ENCODE results near the gene VPS39. TPM values are rescaled to one million over a fixed set of nuclear protein-coding genes. Genes with fewer than 3 reads are reported as not detected.

The VPS39 gene
- total and polyA plus RNA-seq, 12 donors = 24.9 to 55.0 (median 48.9) TPM

DNA sequence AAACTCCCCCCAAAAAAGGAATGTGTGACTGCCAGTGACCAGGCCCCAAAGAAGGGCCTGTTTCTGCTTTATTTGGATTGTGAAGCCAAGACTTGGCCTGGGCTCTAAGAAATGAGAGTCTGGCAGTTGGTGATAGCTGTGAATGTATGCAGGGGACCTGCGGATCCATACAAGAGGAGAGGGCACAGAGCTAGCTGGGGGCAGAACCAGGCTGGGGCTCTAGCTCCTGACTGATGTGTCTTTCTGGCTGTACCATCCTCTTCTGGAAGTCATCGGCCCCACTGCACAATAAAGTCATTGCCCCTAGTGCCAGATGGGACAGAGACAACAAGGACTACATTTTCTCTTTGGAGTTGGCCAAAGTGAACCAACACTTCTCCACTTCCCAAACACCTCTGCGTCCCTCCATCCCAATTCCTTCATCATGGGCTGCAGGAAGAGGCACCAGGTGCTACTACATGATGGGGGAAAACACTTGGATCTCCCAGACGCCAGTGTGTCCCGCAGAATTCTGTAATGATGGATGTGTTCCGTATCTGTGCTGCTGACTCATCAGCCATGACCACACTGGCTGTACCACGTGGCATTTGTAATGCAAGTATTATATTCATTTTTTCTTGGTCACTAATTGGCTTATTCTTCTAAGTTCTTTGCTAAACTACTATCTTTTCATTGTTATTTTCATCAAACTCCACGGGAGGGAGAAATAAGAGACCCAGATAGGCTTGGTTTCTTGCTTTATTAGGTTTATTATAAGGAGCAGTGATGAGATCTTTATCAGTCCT, 49.9 kb downstream of the VPS39 start:
- TF ChIP-seq, protein P1, sequence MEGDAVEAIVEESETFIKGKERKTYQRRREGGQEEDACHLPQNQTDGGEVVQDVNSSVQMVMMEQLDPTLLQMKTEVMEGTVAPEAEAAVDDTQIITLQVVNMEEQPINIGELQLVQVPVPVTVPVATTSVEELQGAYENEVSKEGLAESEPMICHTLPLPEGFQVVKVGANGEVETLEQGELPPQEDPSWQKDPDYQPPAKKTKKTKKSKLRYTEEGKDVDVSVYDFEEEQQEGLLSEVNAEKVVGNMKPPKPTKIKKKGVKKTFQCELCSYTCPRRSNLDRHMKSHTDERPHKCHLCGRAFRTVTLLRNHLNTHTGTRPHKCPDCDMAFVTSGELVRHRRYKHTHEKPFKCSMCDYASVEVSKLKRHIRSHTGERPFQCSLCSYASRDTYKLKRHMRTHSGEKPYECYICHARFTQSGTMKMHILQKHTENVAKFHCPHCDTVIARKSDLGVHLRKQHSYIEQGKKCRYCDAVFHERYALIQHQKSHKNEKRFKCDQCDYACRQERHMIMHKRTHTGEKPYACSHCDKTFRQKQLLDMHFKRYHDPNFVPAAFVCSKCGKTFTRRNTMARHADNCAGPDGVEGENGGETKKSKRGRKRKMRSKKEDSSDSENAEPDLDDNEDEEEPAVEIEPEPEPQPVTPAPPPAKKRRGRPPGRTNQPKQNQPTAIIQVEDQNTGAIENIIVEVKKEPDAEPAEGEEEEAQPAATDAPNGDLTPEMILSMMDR (IDR thresholded peaks at IDR 0.05) = no peak
- peaks cover 0 to 48% (median 28%) of the 10 kb centered on the region in 9 donors for H3K36me3 ChIP-seq
- peaks cover 3 to 36% (median 18%) of the 10 kb centered on the region in 9 donors for H3K4me1 ChIP-seq
- ATAC-seq = no peak
- whole genome bisulfite sequencing, 2 donors = 84 to 85% methylated on average over 8 of the region's 8 CpGs
- H3K4me3 ChIP-seq = no peak overlapping the region
- no peaks in the 10 kb centered on the region for H3K9me3 ChIP-seq
- intact Hi-C loops (cut with DNase I) = no loop called here
- H3K27ac ChIP-seq = peak overlapping the region in 1 of 10 donors; percentile 53
- DNase-seq = no peak
- no peaks in the 10 kb centered on the region for H3K27me3 ChIP-seq

DNA sequence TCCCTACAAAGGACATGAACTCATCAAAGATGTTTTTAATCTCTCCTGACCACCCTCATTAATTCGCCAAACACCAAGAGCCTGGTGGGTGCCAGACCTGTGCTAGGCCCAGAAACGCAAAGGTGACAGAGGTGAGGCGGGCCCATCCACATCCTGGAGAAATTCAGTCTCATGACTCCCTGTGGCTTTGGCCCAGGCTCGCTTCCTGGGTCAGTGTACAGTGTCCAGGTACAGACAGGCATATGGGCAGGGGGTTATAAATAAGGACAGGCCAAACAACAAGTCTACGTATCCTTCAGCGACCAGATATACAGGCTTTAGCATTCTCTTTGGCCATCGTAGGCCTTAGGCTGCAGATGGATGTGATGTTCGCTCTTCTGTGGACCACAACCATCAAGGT, 50.7 kb downstream of the VPS39 start:
- ATAC-seq (no peak), DNase-seq (no peak)
- 96 to 98% methylated on average over 8 of the region's 8 CpGs for WGBS, 2 donors
- Histone ChIP-seq H3K27ac (no peak overlapping the region), H3K9me3 (no peaks in the 10 kb centered on the region), H3K36me3 (peaks cover 0 to 40% (median 22%) of the 10 kb centered on the region in 9 donors), H3K4me1 (peaks cover 3 to 40% (median 18%) of the 10 kb centered on the region in 9 donors), H3K27me3 (no peaks in the 10 kb centered on the region), H3K4me3 (no peak overlapping the region)
- intact Hi-C loops (cut with DNase I) = no loop called here
- TF ChIP-seq, protein P1 (IDR thresholded peaks at IDR 0.05) = no peak

DNA sequence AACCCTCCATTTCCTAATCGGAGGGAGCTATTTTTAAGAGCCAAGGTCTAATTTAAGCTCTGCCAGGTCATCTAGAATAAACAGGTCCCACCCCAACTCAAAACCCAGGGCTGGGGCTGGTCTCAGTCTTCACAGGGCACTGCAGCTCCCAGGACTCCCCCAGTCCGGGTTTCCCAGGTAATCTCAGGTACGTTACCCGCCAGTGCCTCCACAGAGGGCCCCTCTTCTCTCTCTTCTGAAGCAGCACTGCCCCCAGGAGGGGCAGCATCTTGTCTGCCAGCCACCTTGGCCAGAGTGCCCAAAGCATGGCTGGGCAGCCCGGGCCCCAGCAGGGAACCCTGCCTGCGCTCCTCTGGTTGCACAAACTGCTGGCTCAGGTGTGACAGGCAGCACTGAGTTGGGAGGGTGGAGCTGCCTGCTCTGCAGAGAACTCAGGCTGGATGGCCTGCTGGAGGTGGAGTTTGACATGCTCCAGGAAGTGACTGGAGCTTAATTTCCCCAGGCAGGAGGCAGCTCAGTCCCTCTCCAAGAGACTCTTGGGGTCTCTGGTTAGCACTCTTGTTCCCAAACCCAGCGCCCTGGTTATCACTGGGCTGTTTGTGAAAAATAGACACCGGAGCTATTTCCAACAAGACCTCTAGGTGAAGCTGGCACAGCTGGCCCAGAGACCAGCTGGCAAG, 51.7 kb downstream of the VPS39 start, which contains the start of gene PLA2G4F:
PLA2G4F (minus strand) TSS at position 394 of the 680 bp plus-strand sequence; CDS start at position 307, 87 bp downstream.
- Histone ChIP-seq H3K4me1 (peaks cover 6 to 50% (median 24%) of the 10 kb centered on the region in 9 donors), H3K36me3 (peaks cover 0 to 30% (median 12%) of the 10 kb centered on the region in 9 donors), H3K27me3 (no peaks in the 10 kb centered on the region), H3K4me3 (peak within 1 kb of the TSS in 4 of 10 donors; percentile 5 to 26 (median 16)), H3K27ac (peak within 1 kb of the TSS in 5 of 10 donors; percentile 26 to 78 (median 49)), H3K9me3 (no peaks in the 10 kb centered on the region)
- peak in 7 of 8 donors; percentile 8 to 48 (median 25) for ATAC-seq
- 40 to 61% methylated on average over 8 of the region's 8 CpGs for WGBS, 2 donors
- intact Hi-C loops (cut with DNase I) = no loop called here
- DNase-seq = no peak
- TF ChIP-seq, protein P1 (IDR thresholded peaks at IDR 0.05) = no peak

DNA sequence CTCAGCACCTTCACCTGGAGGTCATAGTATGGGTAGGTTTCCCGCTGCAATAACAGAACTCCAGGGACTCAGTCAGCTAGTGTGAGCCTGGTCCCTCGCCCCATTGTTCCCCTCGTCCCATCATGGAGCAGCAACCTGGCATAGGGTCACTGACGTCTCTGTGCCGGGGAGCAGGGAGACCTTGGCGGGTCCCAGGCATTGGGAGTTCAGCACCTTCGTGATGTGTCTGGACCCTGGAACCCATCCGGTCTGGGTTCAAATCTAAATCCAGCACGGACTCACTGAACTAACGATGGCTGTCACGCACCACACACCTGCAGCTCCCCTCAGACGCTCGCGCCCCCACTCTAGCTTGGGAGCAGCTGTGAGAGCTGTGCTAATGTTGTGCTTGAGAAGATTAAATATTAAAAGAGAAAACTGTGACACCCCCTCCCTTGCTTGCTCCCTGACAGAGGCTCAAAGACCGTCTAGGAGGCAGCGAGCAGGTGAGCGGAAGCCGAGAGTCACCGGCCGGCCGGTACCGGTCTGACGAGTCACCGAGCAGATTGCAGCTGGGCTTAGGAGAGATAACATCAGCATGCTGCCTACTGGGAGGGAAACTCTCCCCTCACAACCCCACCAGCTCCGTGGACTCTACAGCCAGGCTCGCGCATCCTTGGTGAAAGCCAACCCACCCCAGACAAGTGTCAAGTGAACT, 52.4 kb downstream of the VPS39 start:
- Histone ChIP-seq H3K4me3 (peak overlapping the region in 3 of 10 donors; percentile 10 to 26 (median 22)), H3K27ac (peak overlapping the region in 2 of 10 donors; percentile 50 to 78), H3K9me3 (no peaks in the 10 kb centered on the region), H3K4me1 (peaks cover 6 to 51% (median 25%) of the 10 kb centered on the region in 9 donors), H3K36me3 (peaks cover 0 to 23% (median 8%) of the 10 kb centered on the region in 9 donors), H3K27me3 (no peaks in the 10 kb centered on the region)
- intact Hi-C loops (cut with DNase I) = no loop called here
- 58 to 62% methylated on average over 27 of the region's 27 CpGs for WGBS, 2 donors
- ATAC-seq (peak in 1 of 8 donors; percentile 1), DNase-seq (no peak)
- TF ChIP-seq, protein P1 (IDR thresholded peaks at IDR 0.05) = no peak

Data from heart right ventricle (tissue), 16 donors.